ENCODE results near the gene FCRLA.
"Not testable (repeated sequence)": the region's sequence is repeated elsewhere in the genome, so short reads cannot be mapped to it uniquely, and the experiment has no call there.

Gene FCRLA

GRCh38 chr1:161706482-161707347 lies at the start of gene FCRLA:
Gene FCRLA (plus strand): TSS chr1:161707229. CDS start chr1:161707265, 36 bp downstream.
- no peak for DNase-seq

- not testable (repeated sequence) for DNase-seq
Measured at GRCh38 chr1:161658524-161658923, 48.5 kb upstream of the FCRLA start.

GRCh38 chr1:161661660-161662311 lies 45.2 kb upstream of the FCRLA start:
- not testable (repeated sequence) for DNase-seq

- not testable (repeated sequence) for DNase-seq
Measured at GRCh38 chr1:161662684-161663339, 44.2 kb upstream of the FCRLA start, which contains the start of gene FCGR2B. Gene FCGR2B (plus strand): TSS chr1:161663143. CDS start chr1:161663242, 99 bp downstream.

- not testable (repeated sequence) for DNase-seq
Measured at GRCh38 chr1:161663569-161663968, 43.5 kb upstream of the FCRLA start.

GRCh38 chr1:161664689-161665088 lies 42.3 kb upstream of the FCRLA start:
- not testable (repeated sequence) for DNase-seq

- DNase-seq: peak; percentile 14
Measured at GRCh38 chr1:161671045-161672020, 35.7 kb upstream of the FCRLA start.

GRCh38 chr1:161673437-161673836 lies 33.6 kb upstream of the FCRLA start:
- DNase-seq: not testable (repeated sequence)

- DNase-seq: not testable (repeated sequence)
Measured at GRCh38 chr1:161674447-161674846, 32.6 kb upstream of the FCRLA start.

- DNase-seq: not testable (repeated sequence)
Measured at GRCh38 chr1:161674908-161675307, 32.1 kb upstream of the FCRLA start.

GRCh38 chr1:161676441-161676840 lies 30.6 kb upstream of the FCRLA start:
- DNase-seq: no peak

GRCh38 chr1:161676958-161677689 lies 29.9 kb upstream of the FCRLA start:
- DNase-seq: no peak

- DNase-seq: no peak
Measured at GRCh38 chr1:161678500-161678899, 28.5 kb upstream of the FCRLA start.

GRCh38 chr1:161681879-161682278 lies 25.1 kb upstream of the FCRLA start:
- no peak for DNase-seq

GRCh38 chr1:161688946-161689345 lies 18.1 kb upstream of the FCRLA start:
- DNase-seq: no peak

- no peak for DNase-seq
Measured at GRCh38 chr1:161691846-161692245, 15.2 kb upstream of the FCRLA start.

- DNase-seq: not testable (repeated sequence)
Measured at GRCh38 chr1:161693020-161693712, 13.9 kb upstream of the FCRLA start.

GRCh38 chr1:161698302-161698701 lies 8.7 kb upstream of the FCRLA start:
- DNase-seq: not testable (repeated sequence)

GRCh38 chr1:161702250-161702649 lies 4.8 kb upstream of the FCRLA start:
- DNase-seq: no peak

GRCh38 chr1:161705537-161705936 lies 1.5 kb upstream of the FCRLA start:
- no peak for DNase-seq

GRCh38 chr1:161706113-161706481 lies 932 bp upstream of the FCRLA start:
- no peak for DNase-seq

Measured in retina (tissue), 1 donor.